H1 (cell line): ENCODE data around the gene NOL3. TPM values are rescaled to one million over a fixed set of nuclear protein-coding genes. Genes with fewer than 3 reads are reported as not detected.

ENCODE experiments used
- CTCF ChIA-PET: fragments of 300-600 bp; sonication (Branson Sonifier 250); formaldehyde crosslinking; loops from one replicate; lab custom pipeline; 2021; ENCODE audit not compliant: partially characterized antibody; lab: Charles Lee
- POLR2A ChIA-PET: fragments of 300-600 bp; sonication (Branson Sonifier 250); formaldehyde crosslinking; loops from one replicate; lab custom pipeline; 2021; ENCODE audit warnings: inconsistent platforms; ENCODE audit not compliant: partially characterized antibody; lab: Charles Lee
- DNase-seq, 2 experiments: peaks; one replicate each; pipeline versions ENCODE4 v3.0.0 to v3.0.0-alpha.2; 2010 to 2022; ENCODE audit warnings: low spot score in 2 of 2, low read depth in 1 of 2, mixed read lengths in 1 of 2
- FAIRE-seq: peaks from 2 replicates; lab custom pipeline; 2011; peaks lifted over from hg19 to GRCh38; lab: Jason Lieb, UNC
- H2AFZ ChIP-seq: 2 replicates; pipeline ENCODE4 v1.8.1; 2012; ENCODE audit warnings: low read length, inconsistent platforms
- H2AK5ac ChIP-seq: 2 replicates; pipeline ENCODE4 v1.6.1; 2013; ENCODE audit warnings: low read depth, low read length
- H2BK120ac ChIP-seq: replicated peaks from 2 replicates; pipeline ENCODE3; 2013; ENCODE audit warnings: low read depth, low read length, inconsistent platforms
- H2BK12ac ChIP-seq: 2 replicates; pipeline ENCODE4 v1.6.1; 2013; ENCODE audit warnings: low read depth, low read length
- H2BK15ac ChIP-seq: 2 replicates; pipeline ENCODE4 v1.6.1; 2013; ENCODE audit warnings: low read length
- H2BK20ac ChIP-seq: 2 replicates; pipeline ENCODE4 v1.6.1; 2013; ENCODE audit warnings: low read length
- H2BK5ac ChIP-seq: 2 replicates; pipeline ENCODE4 v1.6.1; 2013; ENCODE audit warnings: low read depth, low read length
- H3K14ac ChIP-seq: 2 replicates; pipeline ENCODE4 v1.6.1; 2013; ENCODE audit warnings: inconsistent platforms; ENCODE audit not compliant: insufficient read length
- H3K18ac ChIP-seq: 2 replicates; pipeline ENCODE4 v1.6.1; 2013; ENCODE audit warnings: low read length; ENCODE audit errors: extremely low read depth
- H3K23ac ChIP-seq: 2 replicates; pipeline ENCODE4 v1.6.1; 2013; ENCODE audit warnings: inconsistent platforms; ENCODE audit not compliant: insufficient read length
- H3K23me2 ChIP-seq: 2 replicates; pipeline ENCODE4 v1.6.1; 2013; ENCODE audit warnings: low read depth, low read length
- H3K27ac ChIP-seq: 2 replicates; pipeline ENCODE4 v1.6.1; 2011; ENCODE audit warnings: low read depth, low read length, inconsistent platforms
- H3K27me3 ChIP-seq, 4 experiments: replicated peaks in 1 of 4; 1 replicate in 1 of 4; 2 replicates in 3 of 4; pipeline versions ENCODE4 v1.6.1 to v1.8.1; 2011 to 2013; ENCODE audit warnings: low read length in 3 of 4, mild to moderate bottlenecking in 3 of 4, inconsistent platforms in 2 of 4, mixed read lengths in 2 of 4, moderate library complexity in 1 of 4; ENCODE audit not compliant: control insufficient read depth in 3 of 4, insufficient read depth in 3 of 4; ENCODE audit errors: extremely low read depth in 1 of 4
- H3K36me3 ChIP-seq, 4 experiments: 2 replicates each; pipeline versions ENCODE4 v1.6.1 to v1.8.1; 2011 to 2013; ENCODE audit warnings: mild to moderate bottlenecking in 4 of 4, low read length in 3 of 4, moderate library complexity in 2 of 4, control low read depth in 1 of 4, inconsistent platforms in 1 of 4; ENCODE audit not compliant: insufficient read depth in 4 of 4, control insufficient read depth in 2 of 4
- H3K4ac ChIP-seq: replicated peaks from 2 replicates; pipeline ENCODE3; 2013; ENCODE audit warnings: low read length, low read depth, mixed read lengths, inconsistent platforms; ENCODE audit not compliant: insufficient read length
- H3K4me1 ChIP-seq, 4 experiments: replicated peaks in 1 of 4; 1 replicate in 1 of 4; 2 replicates in 3 of 4; pipeline versions ENCODE4 v1.6.1 to v1.8.1; 2011 to 2013; ENCODE audit warnings: low read length in 3 of 4, inconsistent platforms in 2 of 4, mixed read lengths in 1 of 4; ENCODE audit not compliant: insufficient read depth in 4 of 4, control insufficient read depth in 3 of 4
- H3K4me2 ChIP-seq, 2 experiments: 2 replicates each; pipeline versions ENCODE4 v1.6.1 to v1.8.1; 2011 to 2013; ENCODE audit warnings: low read depth in 2 of 2, low read length in 2 of 2, control low read depth in 1 of 2, inconsistent platforms in 1 of 2, mild to moderate bottlenecking in 1 of 2; ENCODE audit not compliant: insufficient read depth in 1 of 2
- H3K4me3 ChIP-seq, 4 experiments: fragments of 200-600, 300-600 bp in 1 of 4; sonication (generic), shearing (Covaris generic), sonication (Bioruptor Twin) in 1 of 4; 2 replicates each; pipeline versions ENCODE4 v1.5.1 to v1.8.1; 2011 to 2016; ENCODE audit warnings: low read length in 4 of 4, low read depth in 3 of 4, control low read depth in 2 of 4, inconsistent platforms in 2 of 4, mild to moderate bottlenecking in 2 of 4, mixed read lengths in 1 of 4, moderate library complexity in 1 of 4; ENCODE audit not compliant: insufficient read depth in 2 of 4; ENCODE audit errors: extremely low read depth in 1 of 4
- H3K56ac ChIP-seq: replicated peaks from 2 replicates; pipeline ENCODE3; 2013; ENCODE audit warnings: low read depth, mild to moderate bottlenecking, mixed read lengths, low read length, inconsistent platforms; ENCODE audit not compliant: insufficient read length
- H3K79me1 ChIP-seq: 2 replicates; pipeline ENCODE4 v1.6.1; 2013; ENCODE audit warnings: low read depth, low read length, control low read depth
- H3K79me2 ChIP-seq, 2 experiments: 2 replicates each; pipeline versions ENCODE4 v1.6.1 to v1.8.1; 2012 to 2013; ENCODE audit warnings: low read length in 2 of 2, mild to moderate bottlenecking in 2 of 2, inconsistent platforms in 1 of 2; ENCODE audit not compliant: insufficient read depth in 2 of 2, control insufficient read depth in 1 of 2
- H3K9ac ChIP-seq, 4 experiments: replicated peaks in 1 of 4; 1 replicate in 1 of 4; 2 replicates in 3 of 4; pipeline versions ENCODE4 v1.6.1 to v1.8.1; 2011 to 2013; ENCODE audit warnings: low read depth in 3 of 4, low read length in 3 of 4, control low read depth in 2 of 4, mild to moderate bottlenecking in 2 of 4, moderate library complexity in 2 of 4, inconsistent platforms in 1 of 4; ENCODE audit errors: extremely low read depth in 1 of 4
- H3K9me3 ChIP-seq, 2 experiments: 2 replicates each; pipeline versions ENCODE4 v1.6.1 to v1.8.1; 2012 to 2013; ENCODE audit warnings: mild to moderate bottlenecking in 2 of 2, moderate library complexity in 2 of 2, control low read depth in 1 of 2, inconsistent platforms in 1 of 2, low read depth in 1 of 2, low read length in 1 of 2, mixed read lengths in 1 of 2; ENCODE audit not compliant: insufficient read depth in 2 of 2
- H4K20me1 ChIP-seq, 2 experiments: replicated peaks in 1 of 2; 2 replicates each; pipeline versions ENCODE3 to v1.8.1; 2011 to 2013; ENCODE audit warnings: inconsistent platforms in 2 of 2, low read length in 2 of 2, mild to moderate bottlenecking in 1 of 2; ENCODE audit not compliant: insufficient read depth in 2 of 2, control insufficient read depth in 1 of 2
- H4K5ac ChIP-seq: 2 replicates; pipeline ENCODE4 v1.6.1; 2013; ENCODE audit warnings: low read length, low read depth, mixed read lengths, inconsistent platforms; ENCODE audit not compliant: insufficient read length
- H4K8ac ChIP-seq: 2 replicates; pipeline ENCODE4 v1.8.0; 2013; ENCODE audit warnings: mild to moderate bottlenecking, moderate library complexity, low read length, inconsistent platforms; ENCODE audit not compliant: insufficient read depth; ENCODE audit errors: extremely low read depth
- H4K91ac ChIP-seq: replicated peaks from 2 replicates; pipeline ENCODE3; 2013; ENCODE audit warnings: low read length, mixed read lengths, inconsistent platforms; ENCODE audit not compliant: insufficient read length
- BCL11A ChIP-seq, 2 experiments: IDR thresholded peaks; one replicate each; pipeline ENCODE4 v1.6.1; 2011; ENCODE audit warnings: low read depth in 2 of 2, low read length in 2 of 2, mild to moderate bottlenecking in 2 of 2
- EGR1 ChIP-seq: IDR thresholded peaks from 2 replicates; pipeline ENCODE4 v1.6.1; 2011; ENCODE audit warnings: low read depth, low read length, borderline replicate concordance
- GTF2F1 ChIP-seq: IDR thresholded peaks from 2 replicates; pipeline ENCODE4 v1.6.1; 2012; ENCODE audit warnings: low read depth, low read length, improper control_type of control experiment, borderline replicate concordance
- HDAC6 ChIP-seq: IDR thresholded peaks from one replicate; pipeline ENCODE4 v1.7.1; 2012; ENCODE audit warnings: low read depth, mild to moderate bottlenecking, inconsistent platforms, low read length, moderate library complexity
- KDM4A ChIP-seq: IDR thresholded peaks from one replicate; pipeline ENCODE4 v1.7.1; 2012; ENCODE audit warnings: low read depth, mild to moderate bottlenecking, moderate library complexity, low read length, inconsistent platforms; ENCODE audit not compliant: severe bottlenecking
- MAX ChIP-seq: IDR thresholded peaks from 2 replicates; pipeline ENCODE4 v1.6.1; 2012; ENCODE audit warnings: inconsistent platforms
- RNF2 ChIP-seq: fragments of 200-900, 300-1000 bp; sonication (generic); IDR thresholded peaks from 2 replicates; pipeline ENCODE4 v1.7.1; 2016; ENCODE audit warnings: borderline replicate concordance, low read depth, mild to moderate bottlenecking, antibody characterized with exemption, low read length; ENCODE audit not compliant: poor library complexity, severe bottlenecking; ENCODE audit errors: missing control alignments
- RXRA ChIP-seq: IDR thresholded peaks from 2 replicates; pipeline ENCODE4 v1.6.1; 2011; ENCODE audit warnings: low read depth, mild to moderate bottlenecking, low read length, moderate library complexity; ENCODE audit not compliant: insufficient read depth
- SP2 ChIP-seq: IDR thresholded peaks from 2 replicates; pipeline ENCODE4 v1.6.1; 2012; ENCODE audit warnings: mild to moderate bottlenecking, low read length, inconsistent platforms
- TEAD4 ChIP-seq: IDR thresholded peaks from 2 replicates; pipeline ENCODE4 v1.6.1; 2012; ENCODE audit warnings: low read depth, low read length, inconsistent platforms, mixed read lengths
- WGBS, 2 experiments: shearing (Covaris generic) in 1 of 2; methylation state at CpG; one replicate each; pipeline versions ENCODE4 v1.1.6 to v1.1.7; 2013 to 2015; ENCODE audit warnings: low lambda C conversion rate in 2 of 2, mixed read lengths in 2 of 2, inconsistent platforms in 1 of 2, low coverage in 1 of 2, missing lambda C conversion rate in 1 of 2; ENCODE audit not compliant: insufficient replicate concordance in 2 of 2, insufficient coverage in 1 of 2, insufficient read length in 1 of 2; ENCODE audit errors: extremely low coverage in 1 of 2, missing lambda C conversion rate in 1 of 2; 5-methylcytosine and 5-hydroxymethylcytosine counted together
- polyA plus RNA-seq, 7 experiments: library from polyadenylated mRNA; depleted of rRNA in 3 of 7; stranded (reverse) in 5 of 7; unstranded in 2 of 7; fragments of >200 nt in 5 of 7; fragments of 200-250 nt in 2 of 7; gene quantifications; 1 replicate in 5 of 7; 2 replicates in 1 of 7; 4 replicates in 1 of 7; pipeline versions ENCODE4 v1.2.1 to v1.2.3, GENCODE V29; 2011 to 2013; ENCODE audit warnings: missing spikeins in 2 of 7, mixed read lengths in 2 of 7
- total RNA-seq: library from RNA; stranded (reverse); fragmentation: NEBNext Ultra II Directional; extraction: Animal tissue kit (Norgen Biotek cat#: 25700); gene quantifications from 2 replicates; pipeline ENCODE4 v1.2.1, GENCODE V29; 2021

NOL3 gene
- total and polyA plus RNA-seq, 2 of the 8 experiments (the other 6 are each of a cell fraction or from before 2014, with no cell fraction given) = 2.2 to 4.6 TPM

- no peak overlapping the region for H2AK5ac ChIP-seq
- no peak overlapping the region for H2BK15ac ChIP-seq
- H3K23me2 ChIP-seq = peaks cover 12% of the 10 kb centered on the region
- H3K56ac ChIP-seq = no peak overlapping the region
- peak overlapping the region; percentile 71 for H4K8ac ChIP-seq
- no peaks in the 10 kb centered on the region for H3K79me1 ChIP-seq
- no peak overlapping the region for H3K18ac ChIP-seq
- peak overlapping the region; percentile 71 to 82 for H3K4me2 ChIP-seq
- WGBS, 2 experiments = 6% methylated on average over 56 of the region's 85 CpGs; no CpG with 5 or more reads in 1 of the 2 experiments
- no peaks in the 10 kb centered on the region for H3K9me3 ChIP-seq
- H3K23ac ChIP-seq = no peak overlapping the region
- peak overlapping the region in 3 of 4 experiments; percentile 8 to 55 (median 19); a peak in 5 of 8 replicates for H3K4me3 ChIP-seq
- H2AFZ ChIP-seq = no peak overlapping the region
- H3K27ac ChIP-seq = no peak overlapping the region
- H3K79me2 ChIP-seq = no peaks in the 10 kb centered on the region
- peaks cover 0 to 14% (median 0%) of the 10 kb centered on the region in 4 experiments; a peak in 1 of 8 replicates for H3K36me3 ChIP-seq
- ChIA-PET POLR2A (interaction anchor here (0.6 to 7.9 kb wide), 5 partner anchors 11 to 31 kb away, joined by 3 to 59 read pairs (median 4); partner anchors contain the start of gene B3GNT9), CTCF (interaction anchor here (0.8 to 19.3 kb wide), 8 partner anchors 8 to 235 kb away, joined by 3 to 291 read pairs (median 3); partner anchors contain the start of genes B3GNT9, FBXL8, MATCAP1 and TRADD)
- DNase-seq (peak in 1 of 2 experiments; percentile 72), FAIRE-seq (no peak)
- H3K27me3 ChIP-seq = peaks cover 86 to 99% (median 97%) of the 10 kb centered on the region in 4 experiments
- no peak overlapping the region for H3K4ac ChIP-seq
- H2BK5ac ChIP-seq = no peak overlapping the region
- H3K4me1 ChIP-seq = peaks cover 0 to 41% (median 33%) of the 10 kb centered on the region in 4 experiments; a peak in 6 of 7 replicates
- H2BK12ac ChIP-seq = peak overlapping the region; percentile 90; the same call in 1 of the 2 replicates
- H3K14ac ChIP-seq = no peak overlapping the region
- no peak overlapping the region for H4K5ac ChIP-seq
- peaks cover 2 to 25% of the 10 kb centered on the region in 2 experiments for H4K20me1 ChIP-seq
- no peak overlapping the region for H2BK120ac ChIP-seq
- H3K9ac ChIP-seq = no peak overlapping the region
- H4K91ac ChIP-seq = no peak overlapping the region
- H2BK20ac ChIP-seq = no peak overlapping the region; the same call in 1 of the 2 replicates
- TF ChIP-seq TEAD4 = no peak
- TF ChIP-seq KDM4A = peak; percentile 65
- no peak for TF ChIP-seq GTF2F1
- no peak for TF ChIP-seq EGR1
- no peak for TF ChIP-seq HDAC6
- TF ChIP-seq BCL11A (IDR thresholded peaks at IDR 0.05; ENCODE audit: low read depth in 2 of 2, low read length in 2 of 2) = no peak
- TF ChIP-seq SP2 = no peak
- TF ChIP-seq RXRA = no peak
- TF ChIP-seq MAX = peak; percentile 90
- TF ChIP-seq RNF2 = peak; percentile 89
These were observed 4.9 kb upstream of the NOL3 start for GRCh38 chr16:67165121-67166078.
